Measurements from ENCODE around the gene ITGA8.

ITGA8 gene

DNA sequence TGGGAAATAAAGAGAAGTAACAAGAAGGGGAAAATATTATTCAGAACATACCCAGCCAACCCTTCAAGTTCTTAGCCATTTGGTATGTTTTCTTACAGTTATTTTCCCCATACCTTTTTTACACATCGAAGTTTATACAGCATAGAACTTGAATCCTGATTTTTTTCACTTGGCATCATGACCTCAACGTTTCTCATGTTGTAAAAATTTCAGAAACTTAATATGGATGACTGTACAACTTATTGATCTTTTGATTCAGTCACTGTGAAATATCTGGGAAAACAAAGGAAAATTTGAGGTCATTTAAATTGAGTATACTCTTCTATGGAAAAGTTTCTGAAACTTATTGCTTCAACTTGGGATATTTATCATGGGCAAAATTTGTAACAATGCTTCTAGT is 245.1 kb downstream of the ITGA8 start:
- Histone ChIP-seq H2AFZ (ENCODE audit: low read depth, low read length) (no peak overlapping the region), H3K36me3 (replicated peaks; ENCODE audit: low read depth, low read length) (no peaks in the 10 kb centered on the region)

DNA sequence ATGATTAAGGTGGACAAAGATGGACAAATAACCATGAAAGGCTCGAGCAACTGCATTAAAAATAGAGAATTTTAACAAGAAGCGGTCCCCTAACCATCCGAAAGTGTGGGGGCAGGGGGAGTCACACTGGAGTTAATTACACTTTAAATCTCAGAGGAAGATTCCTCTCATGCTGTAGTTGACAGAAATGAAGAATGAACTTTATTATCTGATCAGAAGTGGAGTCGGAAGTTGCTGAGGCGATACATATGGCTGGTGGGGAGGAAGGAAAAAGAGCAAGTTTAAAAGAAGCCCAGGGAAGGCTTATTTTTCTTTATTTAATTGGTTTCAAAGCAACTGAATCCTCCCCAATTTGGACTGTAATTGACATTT is 246.3 kb downstream of the ITGA8 start:
- H4K20me1 ChIP-seq (ENCODE audit: insufficient read depth, low read length): no peaks in the 10 kb centered on the region
- no peak overlapping the region for H3K9ac ChIP-seq (ENCODE audit: low read length)
- no peak overlapping the region for H3K27ac ChIP-seq (ENCODE audit: low read length)
- no peak overlapping the region for H3K4me3 ChIP-seq (ENCODE audit: low read length)
- H3K27me3 ChIP-seq (ENCODE audit: low read depth, low read length): no peaks in the 10 kb centered on the region
- no peak overlapping the region for H3K4me2 ChIP-seq (ENCODE audit: low read length)
- no peaks in the 10 kb centered on the region for H3K79me2 ChIP-seq (ENCODE audit: low read length)
- H3K4me1 ChIP-seq (ENCODE audit: low read length): no peaks in the 10 kb centered on the region
- TF ChIP-seq CTCF (IDR thresholded peaks at IDR 0.05; ENCODE audit: low read depth, low read length) (no peak), EZH2phosphoT487 (IDR thresholded peaks at IDR 0.05; ENCODE audit: low read depth) (no peak)
- no peak overlapping the region for H2AFZ ChIP-seq (ENCODE audit: low read depth, low read length)
- H3K9me3 ChIP-seq (ENCODE audit: insufficient read depth, low read length): no peaks in the 10 kb centered on the region
- no peaks in the 10 kb centered on the region for H3K36me3 ChIP-seq (replicated peaks; ENCODE audit: low read depth, low read length)

More for the DNA sequence above, 245.1 kb downstream of the ITGA8 start:
- Histone ChIP-seq H4K20me1 (ENCODE audit: insufficient read depth, low read length) (no peaks in the 10 kb centered on the region), H3K4me3 (ENCODE audit: low read length) (no peak overlapping the region), H3K9ac (ENCODE audit: low read length) (no peak overlapping the region), H3K27ac (ENCODE audit: low read length) (no peak overlapping the region), H3K9me3 (ENCODE audit: insufficient read depth, low read length) (no peaks in the 10 kb centered on the region), H3K27me3 (ENCODE audit: low read depth, low read length) (no peaks in the 10 kb centered on the region), H3K4me2 (ENCODE audit: low read length) (no peak overlapping the region), H3K79me2 (ENCODE audit: low read length) (no peaks in the 10 kb centered on the region), H3K4me1 (ENCODE audit: low read length) (no peaks in the 10 kb centered on the region)
- TF ChIP-seq CTCF (IDR thresholded peaks at IDR 0.05; ENCODE audit: low read depth, low read length): no peak
- no peak for TF ChIP-seq EZH2phosphoT487 (IDR thresholded peaks at IDR 0.05; ENCODE audit: low read depth)

DNA sequence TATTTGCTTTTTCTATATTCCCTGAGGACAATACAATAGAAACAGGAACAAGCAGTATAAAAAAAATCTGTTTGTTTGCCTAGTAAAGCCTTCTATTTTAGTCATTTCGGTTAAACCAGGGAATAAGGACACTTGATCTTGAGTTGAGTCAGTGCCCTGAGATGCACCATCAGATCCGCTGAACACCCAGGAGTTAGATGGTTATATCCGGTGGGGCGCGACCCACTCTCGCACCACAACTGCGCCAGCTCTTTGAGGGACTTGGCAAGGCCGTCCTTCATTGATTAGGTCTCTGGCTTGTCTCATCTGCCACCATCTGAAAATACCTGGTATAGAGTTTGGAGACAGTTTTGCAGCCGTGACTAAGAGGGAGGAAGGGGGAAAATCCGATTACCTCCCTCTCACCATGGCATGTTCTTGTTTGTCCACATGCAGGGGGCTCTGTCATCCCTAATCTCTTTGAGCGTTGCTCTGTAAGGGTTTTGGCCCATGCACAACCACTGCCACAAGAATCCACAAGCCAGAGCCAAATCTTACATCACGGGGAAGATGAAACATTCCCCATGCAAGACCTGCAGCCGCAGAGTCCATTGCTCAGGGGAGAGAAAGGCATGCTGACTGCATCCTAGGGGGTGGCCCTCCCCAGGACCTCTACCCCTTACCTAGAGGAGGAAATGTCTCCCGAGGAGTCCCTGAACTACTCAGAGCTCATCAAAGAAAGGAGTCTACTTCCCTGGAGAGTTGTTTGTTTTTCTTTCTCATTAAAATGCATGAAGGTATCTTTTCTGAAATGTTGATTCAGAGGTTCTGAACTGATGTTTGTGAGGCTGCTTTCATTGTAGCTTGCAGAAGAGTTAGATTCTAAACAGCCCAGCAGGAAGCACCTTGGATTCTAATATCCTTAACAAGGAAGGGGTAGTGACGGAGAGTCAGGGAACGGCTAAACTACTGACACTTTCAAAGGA is 247.0 kb downstream of the ITGA8 start:
- Histone ChIP-seq H4K20me1 (ENCODE audit: insufficient read depth, low read length) (no peaks in the 10 kb centered on the region), H3K4me2 (ENCODE audit: low read length) (no peak overlapping the region), H2AFZ (ENCODE audit: low read depth, low read length) (no peak overlapping the region), H3K79me2 (ENCODE audit: low read length) (no peaks in the 10 kb centered on the region), H3K36me3 (replicated peaks; ENCODE audit: low read depth, low read length) (no peaks in the 10 kb centered on the region), H3K4me3 (ENCODE audit: low read length) (no peak overlapping the region), H3K27me3 (ENCODE audit: low read depth, low read length) (no peaks in the 10 kb centered on the region), H3K9ac (ENCODE audit: low read length) (no peak overlapping the region), H3K9me3 (ENCODE audit: insufficient read depth, low read length) (no peaks in the 10 kb centered on the region), H3K27ac (ENCODE audit: low read length) (no peak overlapping the region), H3K4me1 (ENCODE audit: low read length) (no peaks in the 10 kb centered on the region)
- TF ChIP-seq EZH2phosphoT487 (IDR thresholded peaks at IDR 0.05; ENCODE audit: low read depth): no peak
- no peak for TF ChIP-seq CTCF (IDR thresholded peaks at IDR 0.05; ENCODE audit: low read depth, low read length)

DNA sequence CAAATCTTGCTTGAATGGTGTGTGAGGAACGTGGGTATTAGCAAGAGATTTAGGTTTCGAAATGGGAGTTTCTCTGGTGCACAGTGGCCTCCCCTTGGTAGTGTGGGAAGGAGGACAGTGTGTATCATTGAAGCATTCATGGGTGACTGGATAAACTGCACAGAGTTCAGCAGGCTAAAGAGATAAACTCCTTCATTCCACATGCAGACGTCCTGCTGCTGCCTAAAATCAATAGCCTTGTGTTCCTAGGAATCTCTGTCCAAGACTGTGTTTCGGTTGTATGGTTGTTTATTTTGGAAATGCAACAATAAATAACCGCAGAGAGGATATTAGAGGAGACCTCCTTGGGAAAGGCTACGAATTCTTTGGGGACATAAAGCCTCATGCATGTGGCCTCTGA is 247.7 kb downstream of the ITGA8 start:
- no peak for TF ChIP-seq CTCF (IDR thresholded peaks at IDR 0.05; ENCODE audit: low read depth, low read length)
- Histone ChIP-seq H3K27ac (ENCODE audit: low read length) (no peak overlapping the region), H3K9me3 (ENCODE audit: insufficient read depth, low read length) (no peaks in the 10 kb centered on the region), H3K4me3 (ENCODE audit: low read length) (no peak overlapping the region), H3K9ac (ENCODE audit: low read length) (no peak overlapping the region), H3K4me1 (ENCODE audit: low read length) (no peaks in the 10 kb centered on the region), H3K79me2 (ENCODE audit: low read length) (no peaks in the 10 kb centered on the region), H3K36me3 (replicated peaks; ENCODE audit: low read depth, low read length) (no peaks in the 10 kb centered on the region), H3K4me2 (ENCODE audit: low read length) (no peak overlapping the region), H4K20me1 (ENCODE audit: insufficient read depth, low read length) (no peaks in the 10 kb centered on the region), H3K27me3 (ENCODE audit: low read depth, low read length) (no peaks in the 10 kb centered on the region), H2AFZ (ENCODE audit: low read depth, low read length) (no peak overlapping the region)
